HG02588 (cell line): ENCODE data around the gene KCNK4.

Experiments
- ATAC-seq: cut with Tn5 transposase; IDR thresholded peaks from one replicate; pipeline ENCODE4 v1.9.1; 2021; ENCODE audit warnings: mild to moderate bottlenecking, moderate library complexity; ENCODE audit not compliant: unreplicated experiment

KCNK4 gene

GRCh38 chr11:64289002-64289564 is 2.0 kb upstream of the KCNK4 start:
- no peak for ATAC-seq

- no peak for ATAC-seq
Observed at GRCh38 chr11:64290352-64291261, 495 bp upstream of the KCNK4 start.

GRCh38 chr11:64291752-64292459 is 804 bp downstream of the KCNK4 start:
- no peak for ATAC-seq

GRCh38 chr11:64292460-64293254 is 1.6 kb downstream of the KCNK4 start:
- ATAC-seq: no peak

- ATAC-seq: no peak
Observed at GRCh38 chr11:64294774-64295173, 3.7 kb downstream of the KCNK4 start.

GRCh38 chr11:64295760-64296159 is 4.7 kb downstream of the KCNK4 start:
- no peak for ATAC-seq

- ATAC-seq: no peak
Observed at GRCh38 chr11:64296236-64296635, 5.1 kb downstream of the KCNK4 start.

GRCh38 chr11:64296830-64297698 is 6.0 kb downstream of the KCNK4 start:
- no peak for ATAC-seq

- no peak for ATAC-seq
Observed at GRCh38 chr11:64297699-64298358, 6.7 kb downstream of the KCNK4 start.

GRCh38 chr11:64298966-64299846 is 8.1 kb downstream of the KCNK4 start:
- no peak for ATAC-seq

GRCh38 chr11:64299847-64300648 is 8.9 kb downstream of the KCNK4 start, which contains the start of gene CATSPERZ:
TSS of gene CATSPERZ (plus strand) at chr11:64300358. CDS start at chr11:64300411, 53 bp downstream.
- no peak for ATAC-seq

- no peak for ATAC-seq
Observed at GRCh38 chr11:64303109-64304031, 12.3 kb downstream of the KCNK4 start.

- ATAC-seq: no peak
Observed at GRCh38 chr11:64304032-64304315, 12.9 kb downstream of the KCNK4 start.

- ATAC-seq: peak; percentile 30
Observed at GRCh38 chr11:64304316-64305072, 13.4 kb downstream of the KCNK4 start.

- peak; percentile 59 for ATAC-seq
Observed at GRCh38 chr11:64305075-64305690, 14.1 kb downstream of the KCNK4 start, which contains the start of gene ESRRA. TSS of gene ESRRA (plus strand) at chr11:64305524. CDS start at chr11:64307180, 1,656 bp downstream.
